ENCODE data around the gene BMPR1A. TPM values are rescaled to one million over a fixed set of nuclear protein-coding genes. Genes with fewer than 3 reads are reported as not detected.

Gene BMPR1A
- total RNA-seq, 2 donors from 2014 or later: 69.4 to 96.4 TPM

DNA sequence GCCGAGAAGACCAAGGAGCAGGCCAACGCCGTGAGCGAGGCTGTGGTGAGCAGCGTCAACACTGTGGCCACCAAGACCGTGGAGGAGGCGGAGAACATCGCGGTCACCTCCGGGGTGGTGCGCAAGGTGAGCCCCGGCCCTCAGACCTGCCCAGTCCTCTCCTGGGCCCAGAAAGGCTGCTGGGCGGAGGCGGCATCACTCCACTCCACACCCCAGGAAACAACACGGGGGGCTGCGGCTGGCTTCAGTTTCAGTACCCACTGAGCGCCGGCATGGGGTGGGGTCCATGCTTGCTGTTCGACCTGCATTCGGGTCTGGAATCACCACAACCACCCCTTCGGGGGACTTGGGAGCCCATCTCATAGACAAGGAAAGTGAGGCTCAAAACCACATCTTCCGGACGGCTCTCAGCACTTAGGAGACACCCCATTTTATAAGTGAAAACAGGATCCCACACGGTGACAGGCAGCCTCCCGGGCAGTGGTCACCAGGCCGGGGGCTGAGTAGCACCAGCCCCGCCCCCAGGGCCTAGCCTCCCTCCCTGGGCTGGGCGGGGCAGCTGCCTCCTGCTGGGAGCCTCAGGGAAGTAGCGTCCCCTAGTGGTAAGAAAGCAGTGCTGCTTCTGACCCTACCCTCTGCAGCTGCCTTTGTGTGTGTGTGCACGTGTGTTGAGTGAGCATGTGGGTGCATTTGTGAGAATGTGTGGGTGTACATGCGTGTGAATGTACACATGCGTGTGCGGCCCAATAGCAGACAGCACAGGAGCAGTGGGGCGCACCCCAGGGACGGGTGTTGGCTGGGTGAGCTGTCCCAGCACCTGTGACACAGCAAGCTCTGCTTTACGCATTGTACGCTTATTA lies 203.8 kb downstream of the BMPR1A start:
- H3K27ac ChIP-seq (ENCODE audit: low read depth, low read length): no peak overlapping the region

DNA sequence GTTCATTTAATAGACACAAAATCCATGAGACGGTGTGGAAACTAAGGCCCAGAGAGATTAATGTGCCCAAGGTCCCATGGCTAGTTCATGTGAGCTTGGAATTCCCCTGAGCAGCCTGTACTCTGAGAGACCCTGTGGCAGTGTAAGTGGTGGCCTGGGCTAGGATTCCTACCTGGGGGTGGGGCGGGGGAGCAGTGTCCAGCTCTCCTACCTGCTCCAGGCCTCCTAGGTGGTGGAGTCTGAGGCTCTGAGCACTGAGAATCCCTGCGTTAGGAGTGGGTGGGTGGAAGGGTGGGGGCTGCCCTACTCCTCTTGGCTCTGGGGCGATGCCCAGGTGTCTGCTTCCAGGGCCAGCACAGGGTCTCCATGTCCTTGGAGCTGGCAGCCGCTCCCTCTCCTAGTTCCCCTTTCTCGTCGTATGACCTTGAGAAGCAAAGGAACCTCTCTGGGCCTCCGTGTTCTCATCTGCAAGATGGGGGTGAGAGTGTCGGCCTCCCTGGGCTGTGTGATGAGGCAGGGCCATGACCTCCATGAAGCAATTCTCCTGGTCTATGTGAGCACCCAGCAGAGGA lies 204.5 kb downstream of the BMPR1A start:
- Histone ChIP-seq H3K4me3 (ENCODE audit: low read length) (no peak overlapping the region), H3K9ac (ENCODE audit: extremely low read depth, low read length, poor library complexity, severe bottlenecking) (no peak overlapping the region), H3K27ac (ENCODE audit: low read depth, low read length) (no peak overlapping the region), H3K4me1 (ENCODE audit: control insufficient read depth, insufficient read depth, low read length) (no peaks in the 10 kb centered on the region), H3K9me3 (ENCODE audit: control insufficient read depth, low read length) (no peaks in the 10 kb centered on the region), H3K36me3 (ENCODE audit: control insufficient read depth, insufficient read depth, low read length) (no peaks in the 10 kb centered on the region), H3K27me3 (ENCODE audit: control insufficient read depth, insufficient read depth, low read length, poor library complexity, severe bottlenecking) (no peaks in the 10 kb centered on the region)
- Mint-ChIP-seq H3K9me3 (no peaks in the 10 kb centered on the region), H3K36me3 (ENCODE audit: low read depth) (no peaks in the 10 kb centered on the region), H3K4me3 (no peak overlapping the region), H3K27ac (peak overlapping the region; percentile 84), H3K4me1 (peaks cover 16% of the 10 kb centered on the region), H3K27me3 (ENCODE audit: insufficient read depth) (no peaks in the 10 kb centered on the region)
- TF ChIP-seq, protein P1, sequence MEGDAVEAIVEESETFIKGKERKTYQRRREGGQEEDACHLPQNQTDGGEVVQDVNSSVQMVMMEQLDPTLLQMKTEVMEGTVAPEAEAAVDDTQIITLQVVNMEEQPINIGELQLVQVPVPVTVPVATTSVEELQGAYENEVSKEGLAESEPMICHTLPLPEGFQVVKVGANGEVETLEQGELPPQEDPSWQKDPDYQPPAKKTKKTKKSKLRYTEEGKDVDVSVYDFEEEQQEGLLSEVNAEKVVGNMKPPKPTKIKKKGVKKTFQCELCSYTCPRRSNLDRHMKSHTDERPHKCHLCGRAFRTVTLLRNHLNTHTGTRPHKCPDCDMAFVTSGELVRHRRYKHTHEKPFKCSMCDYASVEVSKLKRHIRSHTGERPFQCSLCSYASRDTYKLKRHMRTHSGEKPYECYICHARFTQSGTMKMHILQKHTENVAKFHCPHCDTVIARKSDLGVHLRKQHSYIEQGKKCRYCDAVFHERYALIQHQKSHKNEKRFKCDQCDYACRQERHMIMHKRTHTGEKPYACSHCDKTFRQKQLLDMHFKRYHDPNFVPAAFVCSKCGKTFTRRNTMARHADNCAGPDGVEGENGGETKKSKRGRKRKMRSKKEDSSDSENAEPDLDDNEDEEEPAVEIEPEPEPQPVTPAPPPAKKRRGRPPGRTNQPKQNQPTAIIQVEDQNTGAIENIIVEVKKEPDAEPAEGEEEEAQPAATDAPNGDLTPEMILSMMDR (conservative IDR thresholded peaks at IDR 0.05): no peak
- 94 to 96% methylated on average over 8 to 9 of the region's 9 CpGs for WGBS, 2 experiments (ENCODE audit: insufficient coverage in 1 of 2, insufficient read length in 1 of 2)
- peak; percentile 45 for DNase-seq

More for the DNA sequence above, 203.8 kb downstream of the BMPR1A start:
- peaks cover 11% of the 10 kb centered on the region for H3K4me1 Mint-ChIP-seq
- Histone ChIP-seq H3K4me3 (ENCODE audit: low read length) (no peak overlapping the region), H3K36me3 (ENCODE audit: control insufficient read depth, insufficient read depth, low read length) (no peaks in the 10 kb centered on the region), H3K9me3 (ENCODE audit: control insufficient read depth, low read length) (no peaks in the 10 kb centered on the region), H3K27me3 (ENCODE audit: control insufficient read depth, insufficient read depth, low read length, poor library complexity, severe bottlenecking) (no peaks in the 10 kb centered on the region), H3K9ac (ENCODE audit: extremely low read depth, low read length, poor library complexity, severe bottlenecking) (no peak overlapping the region), H3K4me1 (ENCODE audit: control insufficient read depth, insufficient read depth, low read length) (peaks cover 6% of the 10 kb centered on the region)
- WGBS, 2 experiments (ENCODE audit: insufficient coverage in 1 of 2, insufficient read length in 1 of 2): 85 to 86% methylated on average over 23 to 37 of the region's 37 CpGs
- H3K9me3 Mint-ChIP-seq: no peaks in the 10 kb centered on the region
- H3K27ac Mint-ChIP-seq: peak overlapping the region; percentile 84
- TF ChIP-seq, protein P1 (conservative IDR thresholded peaks at IDR 0.05): peak; percentile 99
- H3K4me3 Mint-ChIP-seq: no peak overlapping the region
- DNase-seq: peak; percentile 88
- H3K27me3 Mint-ChIP-seq (ENCODE audit: insufficient read depth): no peaks in the 10 kb centered on the region
- H3K36me3 Mint-ChIP-seq (ENCODE audit: low read depth): no peaks in the 10 kb centered on the region

DNA sequence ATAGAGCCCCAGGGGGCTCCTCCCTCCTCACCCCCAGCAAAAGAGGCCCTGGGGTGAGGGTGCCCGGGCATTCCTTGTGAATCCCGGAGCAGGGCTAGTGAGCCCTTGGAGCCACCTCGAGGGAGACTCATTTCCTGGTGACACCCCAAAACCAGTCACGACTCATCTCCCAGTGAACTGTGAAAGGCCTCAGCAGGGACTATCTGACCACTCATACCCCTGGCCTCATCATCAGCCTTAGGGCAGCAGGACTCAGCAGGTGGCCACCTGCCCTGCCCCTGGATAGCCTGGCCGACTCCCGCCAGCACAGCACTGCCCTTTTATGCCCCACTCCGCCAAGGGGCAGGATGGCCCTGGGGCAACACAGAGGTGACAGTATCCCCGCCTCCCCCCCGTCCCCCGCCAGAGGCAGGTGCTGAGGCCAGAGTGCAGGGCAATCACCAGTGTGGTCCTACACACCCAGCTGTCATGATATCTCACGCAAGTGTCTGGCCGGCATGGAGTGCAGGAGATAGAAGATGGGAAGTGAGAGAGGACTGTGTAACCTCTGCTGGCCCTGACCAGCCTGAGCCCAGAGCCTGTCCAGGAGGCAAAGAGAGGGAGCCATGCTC lies 205.2 kb downstream of the BMPR1A start:
- no peaks in the 10 kb centered on the region for H3K27me3 ChIP-seq (ENCODE audit: control insufficient read depth, insufficient read depth, low read length, poor library complexity, severe bottlenecking)
- H3K9ac ChIP-seq (ENCODE audit: extremely low read depth, low read length, poor library complexity, severe bottlenecking): no peak overlapping the region
- Mint-ChIP-seq H3K36me3 (ENCODE audit: low read depth) (no peaks in the 10 kb centered on the region), H3K4me3 (no peak overlapping the region), H3K27ac (no peak overlapping the region), H3K4me1 (peaks cover 22% of the 10 kb centered on the region), H3K27me3 (ENCODE audit: insufficient read depth) (no peaks in the 10 kb centered on the region), H3K9me3 (no peaks in the 10 kb centered on the region)
- peak; percentile 26 for DNase-seq
- TF ChIP-seq, protein P1 (conservative IDR thresholded peaks at IDR 0.05): no peak
- peaks cover under 1% of the 10 kb centered on the region for H3K4me1 ChIP-seq (ENCODE audit: control insufficient read depth, insufficient read depth, low read length)
- H3K4me3 ChIP-seq (ENCODE audit: low read length): no peak overlapping the region
- H3K27ac ChIP-seq (ENCODE audit: low read depth, low read length): no peak overlapping the region
- WGBS, 2 experiments (ENCODE audit: insufficient coverage in 1 of 2, insufficient read length in 1 of 2): 94% methylated on average over 6 to 12 of the region's 12 CpGs
- H3K9me3 ChIP-seq (ENCODE audit: control insufficient read depth, low read length): no peaks in the 10 kb centered on the region
- H3K36me3 ChIP-seq (ENCODE audit: control insufficient read depth, insufficient read depth, low read length): no peaks in the 10 kb centered on the region
